ENCODE data around the gene ATOSA. TPM values are rescaled to one million over a fixed set of nuclear protein-coding genes. Genes with fewer than 3 reads are reported as not detected.

The ATOSA gene
- polyA plus RNA-seq, 1 donor from 2014 or later: 64.0 TPM

DNA sequence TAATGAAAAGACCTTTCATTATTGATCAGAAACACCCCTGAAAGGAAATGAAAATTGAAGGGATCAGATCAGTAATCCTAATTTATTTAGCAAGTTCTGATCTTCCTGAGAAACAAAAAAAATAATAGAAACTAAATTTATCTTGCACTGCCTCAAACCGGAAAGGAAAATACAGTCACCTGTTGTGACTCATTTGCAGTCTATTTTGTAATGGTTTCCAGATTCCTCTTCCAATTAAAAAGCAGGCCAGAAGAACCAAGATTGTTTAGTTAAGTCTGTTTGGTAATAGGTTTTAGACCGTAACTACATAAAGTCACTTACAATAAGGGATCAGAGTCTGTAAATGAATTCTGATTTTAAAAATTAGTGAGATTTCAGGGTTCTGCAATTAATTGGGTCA, 49.7 kb upstream of the ATOSA start:
- no peak overlapping the region for H3K4me2 ChIP-seq (ENCODE audit: low read length)

DNA sequence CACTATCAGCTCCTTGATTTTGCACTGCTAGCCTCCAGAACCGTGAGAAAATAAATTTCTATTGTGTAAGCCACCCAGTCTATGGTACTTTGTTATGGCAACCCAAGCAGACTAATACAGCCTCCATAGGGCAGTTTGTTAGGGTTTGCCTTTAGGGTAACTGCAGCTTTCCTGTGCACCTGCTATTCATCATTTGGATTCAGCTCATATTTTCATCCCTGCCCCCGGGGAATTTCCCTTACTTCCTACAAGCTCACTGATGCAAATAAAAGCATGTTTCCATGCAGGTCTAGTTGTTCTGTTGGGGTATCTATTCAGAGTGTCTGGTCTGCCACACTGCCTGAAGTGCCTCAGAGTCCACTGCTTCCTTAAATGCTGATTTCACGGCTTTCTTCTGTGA, 48.6 kb upstream of the ATOSA start:
- TF ChIP-seq TAF1 (IDR thresholded peaks at IDR 0.05; ENCODE audit: low read depth) (no peak), MXI1 (conservative IDR thresholded peaks at IDR 0.05; ENCODE audit: poor library complexity, severe bottlenecking) (no peak), EP300 (conservative IDR thresholded peaks at IDR 0.05; ENCODE audit: poor library complexity, severe bottlenecking) (no peak), SMC3 (conservative IDR thresholded peaks at IDR 0.05; ENCODE audit: poor library complexity) (no peak), EZH2 (IDR thresholded peaks at IDR 0.05; ENCODE audit: borderline replicate concordance, insufficient read depth, low read length, poor library complexity, severe bottlenecking) (no peak), POLR2AphosphoS5 (IDR thresholded peaks at IDR 0.05) (no peak), RAD21 (conservative IDR thresholded peaks at IDR 0.05) (no peak)
- TF ChIP-seq, protein P1, sequence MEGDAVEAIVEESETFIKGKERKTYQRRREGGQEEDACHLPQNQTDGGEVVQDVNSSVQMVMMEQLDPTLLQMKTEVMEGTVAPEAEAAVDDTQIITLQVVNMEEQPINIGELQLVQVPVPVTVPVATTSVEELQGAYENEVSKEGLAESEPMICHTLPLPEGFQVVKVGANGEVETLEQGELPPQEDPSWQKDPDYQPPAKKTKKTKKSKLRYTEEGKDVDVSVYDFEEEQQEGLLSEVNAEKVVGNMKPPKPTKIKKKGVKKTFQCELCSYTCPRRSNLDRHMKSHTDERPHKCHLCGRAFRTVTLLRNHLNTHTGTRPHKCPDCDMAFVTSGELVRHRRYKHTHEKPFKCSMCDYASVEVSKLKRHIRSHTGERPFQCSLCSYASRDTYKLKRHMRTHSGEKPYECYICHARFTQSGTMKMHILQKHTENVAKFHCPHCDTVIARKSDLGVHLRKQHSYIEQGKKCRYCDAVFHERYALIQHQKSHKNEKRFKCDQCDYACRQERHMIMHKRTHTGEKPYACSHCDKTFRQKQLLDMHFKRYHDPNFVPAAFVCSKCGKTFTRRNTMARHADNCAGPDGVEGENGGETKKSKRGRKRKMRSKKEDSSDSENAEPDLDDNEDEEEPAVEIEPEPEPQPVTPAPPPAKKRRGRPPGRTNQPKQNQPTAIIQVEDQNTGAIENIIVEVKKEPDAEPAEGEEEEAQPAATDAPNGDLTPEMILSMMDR (IDR thresholded peaks at IDR 0.05; ENCODE audit: poor library complexity, severe bottlenecking): no peak
- TF ChIP-seq, protein P2, sequence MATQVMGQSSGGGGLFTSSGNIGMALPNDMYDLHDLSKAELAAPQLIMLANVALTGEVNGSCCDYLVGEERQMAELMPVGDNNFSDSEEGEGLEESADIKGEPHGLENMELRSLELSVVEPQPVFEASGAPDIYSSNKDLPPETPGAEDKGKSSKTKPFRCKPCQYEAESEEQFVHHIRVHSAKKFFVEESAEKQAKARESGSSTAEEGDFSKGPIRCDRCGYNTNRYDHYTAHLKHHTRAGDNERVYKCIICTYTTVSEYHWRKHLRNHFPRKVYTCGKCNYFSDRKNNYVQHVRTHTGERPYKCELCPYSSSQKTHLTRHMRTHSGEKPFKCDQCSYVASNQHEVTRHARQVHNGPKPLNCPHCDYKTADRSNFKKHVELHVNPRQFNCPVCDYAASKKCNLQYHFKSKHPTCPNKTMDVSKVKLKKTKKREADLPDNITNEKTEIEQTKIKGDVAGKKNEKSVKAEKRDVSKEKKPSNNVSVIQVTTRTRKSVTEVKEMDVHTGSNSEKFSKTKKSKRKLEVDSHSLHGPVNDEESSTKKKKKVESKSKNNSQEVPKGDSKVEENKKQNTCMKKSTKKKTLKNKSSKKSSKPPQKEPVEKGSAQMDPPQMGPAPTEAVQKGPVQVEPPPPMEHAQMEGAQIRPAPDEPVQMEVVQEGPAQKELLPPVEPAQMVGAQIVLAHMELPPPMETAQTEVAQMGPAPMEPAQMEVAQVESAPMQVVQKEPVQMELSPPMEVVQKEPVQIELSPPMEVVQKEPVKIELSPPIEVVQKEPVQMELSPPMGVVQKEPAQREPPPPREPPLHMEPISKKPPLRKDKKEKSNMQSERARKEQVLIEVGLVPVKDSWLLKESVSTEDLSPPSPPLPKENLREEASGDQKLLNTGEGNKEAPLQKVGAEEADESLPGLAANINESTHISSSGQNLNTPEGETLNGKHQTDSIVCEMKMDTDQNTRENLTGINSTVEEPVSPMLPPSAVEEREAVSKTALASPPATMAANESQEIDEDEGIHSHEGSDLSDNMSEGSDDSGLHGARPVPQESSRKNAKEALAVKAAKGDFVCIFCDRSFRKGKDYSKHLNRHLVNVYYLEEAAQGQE (IDR thresholded peaks at IDR 0.05; ENCODE audit: borderline replicate concordance): no peak
- no peak overlapping the region for H3K27ac ChIP-seq (ENCODE audit: low read length)
- H3K27me3 ChIP-seq (ENCODE audit: insufficient read depth, low read depth, low read length): no peaks in the 10 kb centered on the region
- H3K36me3 ChIP-seq (ENCODE audit: insufficient read depth, low read length): no peaks in the 10 kb centered on the region
- no peak overlapping the region for H2AFZ ChIP-seq (ENCODE audit: low read depth, low read length)
- H3K4me2 ChIP-seq (ENCODE audit: low read length): no peak overlapping the region
- H3K79me2 ChIP-seq (replicated peaks; ENCODE audit: insufficient read depth, low read length): no peaks in the 10 kb centered on the region
- H3K4me3 ChIP-seq (ENCODE audit: low read length): no peak overlapping the region
- H3K9me3 ChIP-seq (ENCODE audit: low read length): no peaks in the 10 kb centered on the region
- H3F3A ChIP-seq (ENCODE audit: insufficient read depth, low read length, poor library complexity, severe bottlenecking): no peaks in the 10 kb centered on the region
- no peaks in the 10 kb centered on the region for H4K20me1 ChIP-seq (ENCODE audit: insufficient read depth)
- no peaks in the 10 kb centered on the region for H3K9me2 ChIP-seq (ENCODE audit: insufficient read depth, low read length)
- no peak overlapping the region for H3K9ac ChIP-seq (ENCODE audit: low read length)

More for the DNA sequence above, 49.7 kb upstream of the ATOSA start:
- Histone ChIP-seq H4K20me1 (ENCODE audit: insufficient read depth) (no peaks in the 10 kb centered on the region), H3K27ac (ENCODE audit: low read length) (no peak overlapping the region), H3K27me3 (ENCODE audit: insufficient read depth, low read depth, low read length) (no peaks in the 10 kb centered on the region), H3K79me2 (replicated peaks; ENCODE audit: insufficient read depth, low read length) (no peaks in the 10 kb centered on the region), H3K9me3 (ENCODE audit: low read length) (no peaks in the 10 kb centered on the region), H2AFZ (ENCODE audit: low read depth, low read length) (no peak overlapping the region), H3F3A (ENCODE audit: insufficient read depth, low read length, poor library complexity, severe bottlenecking) (no peaks in the 10 kb centered on the region), H3K9ac (ENCODE audit: low read length) (no peak overlapping the region), H3K9me2 (ENCODE audit: insufficient read depth, low read length) (no peaks in the 10 kb centered on the region), H3K4me3 (ENCODE audit: low read length) (no peak overlapping the region), H3K36me3 (ENCODE audit: insufficient read depth, low read length) (no peaks in the 10 kb centered on the region)
- TF ChIP-seq EP300 (conservative IDR thresholded peaks at IDR 0.05; ENCODE audit: poor library complexity, severe bottlenecking): no peak

DNA sequence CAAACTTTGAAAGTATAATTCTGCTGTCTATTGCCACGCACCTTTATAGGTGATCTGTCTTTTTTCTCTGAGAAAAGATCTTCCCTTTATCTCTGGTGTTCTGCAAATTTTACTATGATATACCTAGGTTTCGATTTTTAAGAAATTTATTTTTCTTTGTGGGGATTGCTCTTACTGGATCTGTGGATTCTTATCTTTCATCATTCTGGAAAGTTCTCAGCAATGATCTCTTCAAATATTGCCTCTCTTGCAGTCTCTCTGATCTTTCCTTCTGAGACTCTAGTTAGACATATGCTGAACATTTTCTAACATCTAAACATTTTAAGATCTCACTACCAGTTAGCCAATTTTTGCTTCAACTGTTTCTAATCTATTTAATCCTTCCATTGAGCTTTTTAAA, 47.0 kb upstream of the ATOSA start:
- Histone ChIP-seq H3K9me3 (ENCODE audit: low read length) (no peaks in the 10 kb centered on the region), H3K4me2 (ENCODE audit: low read length) (no peak overlapping the region), H3K27ac (ENCODE audit: low read length) (no peak overlapping the region), H3K9ac (ENCODE audit: low read length) (no peak overlapping the region), H3F3A (ENCODE audit: insufficient read depth, low read length, poor library complexity, severe bottlenecking) (no peaks in the 10 kb centered on the region), H2AFZ (ENCODE audit: low read depth, low read length) (no peak overlapping the region), H3K27me3 (ENCODE audit: insufficient read depth, low read depth, low read length) (no peaks in the 10 kb centered on the region), H3K36me3 (ENCODE audit: insufficient read depth, low read length) (no peaks in the 10 kb centered on the region), H3K9me2 (ENCODE audit: insufficient read depth, low read length) (no peaks in the 10 kb centered on the region), H4K20me1 (ENCODE audit: insufficient read depth) (no peaks in the 10 kb centered on the region), H3K4me3 (ENCODE audit: low read length) (no peak overlapping the region), H3K79me2 (replicated peaks; ENCODE audit: insufficient read depth, low read length) (no peaks in the 10 kb centered on the region)
- TF ChIP-seq MXI1 (conservative IDR thresholded peaks at IDR 0.05; ENCODE audit: poor library complexity, severe bottlenecking): no peak
- TF ChIP-seq, protein P2 (IDR thresholded peaks at IDR 0.05; ENCODE audit: borderline replicate concordance): no peak
